GM21367 (cell line): ENCODE results near the gene ADAMTS9.

Source experiments
- ATAC-seq: cut with Tn5 transposase; IDR thresholded peaks from one replicate; pipeline ENCODE4 v1.9.1; 2021; ENCODE audit not compliant: unreplicated experiment

The ADAMTS9 gene

GRCh38 chr3:64687781-64688604 lies at the start of gene ADAMTS9:
TSS of gene ADAMTS9 (minus strand) at chr3:64688000. CDS start at chr3:64687657, 343 bp downstream.
- ATAC-seq, result no peak

- no peak for ATAC-seq
Measured at GRCh38 chr3:64732576-64732975, 44.8 kb upstream of the ADAMTS9 start.

- no peak for ATAC-seq
Measured at GRCh38 chr3:64730681-64731080, 42.9 kb upstream of the ADAMTS9 start.

GRCh38 chr3:64728994-64729393 lies 41.2 kb upstream of the ADAMTS9 start:
- ATAC-seq, result no peak

GRCh38 chr3:64728428-64728827 lies 40.6 kb upstream of the ADAMTS9 start:
- ATAC-seq, result no peak

- no peak for ATAC-seq
Measured at GRCh38 chr3:64726414-64727090, 38.8 kb upstream of the ADAMTS9 start.

- no peak for ATAC-seq
Measured at GRCh38 chr3:64718976-64719375, 31.2 kb upstream of the ADAMTS9 start.

- no peak for ATAC-seq
Measured at GRCh38 chr3:64717872-64718613, 30.2 kb upstream of the ADAMTS9 start.

- no peak for ATAC-seq
Measured at GRCh38 chr3:64717411-64717810, 29.6 kb upstream of the ADAMTS9 start.

- no peak for ATAC-seq
Measured at GRCh38 chr3:64716110-64716710, 28.4 kb upstream of the ADAMTS9 start.

- ATAC-seq, result no peak
Measured at GRCh38 chr3:64715211-64715982, 27.6 kb upstream of the ADAMTS9 start.

- no peak for ATAC-seq
Measured at GRCh38 chr3:64708456-64708855, 20.7 kb upstream of the ADAMTS9 start.

- no peak for ATAC-seq
Measured at GRCh38 chr3:64705946-64706345, 18.1 kb upstream of the ADAMTS9 start.

- ATAC-seq, result no peak
Measured at GRCh38 chr3:64696896-64697295, 9.1 kb upstream of the ADAMTS9 start.

- no peak for ATAC-seq
Measured at GRCh38 chr3:64694114-64694513, 6.3 kb upstream of the ADAMTS9 start.

- ATAC-seq, result no peak
Measured at GRCh38 chr3:64693031-64693430, 5.2 kb upstream of the ADAMTS9 start.

GRCh38 chr3:64691051-64691450 lies 3.3 kb upstream of the ADAMTS9 start:
- ATAC-seq, result no peak

- no peak for ATAC-seq
Measured at GRCh38 chr3:64687086-64687780, 567 bp downstream of the ADAMTS9 start.

GRCh38 chr3:64686446-64686908 lies 1.3 kb downstream of the ADAMTS9 start:
- no peak for ATAC-seq
